NB4 (cell line): ENCODE data around the gene NSUN7.
A peak's percentile ranks its signal among the peaks of the same experiment; 100 is the strongest.

Experiments
- DNase-seq: peaks from one replicate; pipeline ENCODE4 v3.0.0; 2010; ENCODE audit warnings: low read depth
- H3K4me3 ChIP-seq: one replicate; pipeline ENCODE4 v1.5.1; 2011; ENCODE audit warnings: mild to moderate bottlenecking, low read depth, low read length, moderate library complexity
- MYC ChIP-seq: IDR thresholded peaks from 2 replicates; pipeline ENCODE4 v1.6.1; 2011; ENCODE audit warnings: low read depth, low read length
- POLR2A ChIP-seq: IDR thresholded peaks from 2 replicates; pipeline ENCODE4 v1.6.1; 2011; ENCODE audit warnings: mild to moderate bottlenecking; ENCODE audit not compliant: insufficient read length; ENCODE audit errors: extremely low read depth
- TF ChIP-seq, protein P1 (sequence below): IDR thresholded peaks from one replicate; pipeline ENCODE4 v1.5.1; 2012; ENCODE audit warnings: low read depth, low read length
- TF ChIP-seq, protein P2 (sequence below): IDR thresholded peaks from 2 replicates; pipeline ENCODE4 v1.6.1; 2011; ENCODE audit warnings: low read depth, low read length

The NSUN7 gene

DNA sequence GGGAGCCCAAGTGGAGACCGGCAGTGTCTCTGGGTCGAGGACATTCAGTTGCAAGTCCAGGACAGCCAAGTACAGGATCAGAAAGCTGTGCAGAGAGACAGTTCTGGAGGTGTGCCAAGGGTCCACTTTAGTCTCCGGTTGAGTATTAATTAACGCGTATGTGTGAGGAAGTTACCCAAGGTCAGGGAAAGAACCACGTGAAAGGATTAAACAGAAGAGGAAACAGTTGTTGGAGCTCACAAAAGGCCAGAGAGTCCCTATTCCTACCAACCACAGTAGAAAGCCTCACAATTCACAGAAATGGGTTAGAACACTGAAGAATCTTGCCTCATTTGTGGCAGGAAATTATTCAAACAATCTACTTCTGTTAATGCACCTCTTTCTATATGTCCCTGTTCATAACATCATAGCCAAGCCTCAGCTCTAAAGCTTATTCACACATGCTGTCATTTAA, 17.9 kb upstream of the NSUN7 start:
- H3K4me3 ChIP-seq: no peak overlapping the region
- DNase-seq: peak; percentile 86
- TF ChIP-seq, protein P1, sequence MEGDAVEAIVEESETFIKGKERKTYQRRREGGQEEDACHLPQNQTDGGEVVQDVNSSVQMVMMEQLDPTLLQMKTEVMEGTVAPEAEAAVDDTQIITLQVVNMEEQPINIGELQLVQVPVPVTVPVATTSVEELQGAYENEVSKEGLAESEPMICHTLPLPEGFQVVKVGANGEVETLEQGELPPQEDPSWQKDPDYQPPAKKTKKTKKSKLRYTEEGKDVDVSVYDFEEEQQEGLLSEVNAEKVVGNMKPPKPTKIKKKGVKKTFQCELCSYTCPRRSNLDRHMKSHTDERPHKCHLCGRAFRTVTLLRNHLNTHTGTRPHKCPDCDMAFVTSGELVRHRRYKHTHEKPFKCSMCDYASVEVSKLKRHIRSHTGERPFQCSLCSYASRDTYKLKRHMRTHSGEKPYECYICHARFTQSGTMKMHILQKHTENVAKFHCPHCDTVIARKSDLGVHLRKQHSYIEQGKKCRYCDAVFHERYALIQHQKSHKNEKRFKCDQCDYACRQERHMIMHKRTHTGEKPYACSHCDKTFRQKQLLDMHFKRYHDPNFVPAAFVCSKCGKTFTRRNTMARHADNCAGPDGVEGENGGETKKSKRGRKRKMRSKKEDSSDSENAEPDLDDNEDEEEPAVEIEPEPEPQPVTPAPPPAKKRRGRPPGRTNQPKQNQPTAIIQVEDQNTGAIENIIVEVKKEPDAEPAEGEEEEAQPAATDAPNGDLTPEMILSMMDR: no peak
- no peak for TF ChIP-seq POLR2A
- TF ChIP-seq, protein P2, sequence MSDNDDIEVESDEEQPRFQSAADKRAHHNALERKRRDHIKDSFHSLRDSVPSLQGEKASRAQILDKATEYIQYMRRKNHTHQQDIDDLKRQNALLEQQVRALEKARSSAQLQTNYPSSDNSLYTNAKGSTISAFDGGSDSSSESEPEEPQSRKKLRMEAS: peak; percentile 75
- peak; percentile 79 for TF ChIP-seq MYC

DNA sequence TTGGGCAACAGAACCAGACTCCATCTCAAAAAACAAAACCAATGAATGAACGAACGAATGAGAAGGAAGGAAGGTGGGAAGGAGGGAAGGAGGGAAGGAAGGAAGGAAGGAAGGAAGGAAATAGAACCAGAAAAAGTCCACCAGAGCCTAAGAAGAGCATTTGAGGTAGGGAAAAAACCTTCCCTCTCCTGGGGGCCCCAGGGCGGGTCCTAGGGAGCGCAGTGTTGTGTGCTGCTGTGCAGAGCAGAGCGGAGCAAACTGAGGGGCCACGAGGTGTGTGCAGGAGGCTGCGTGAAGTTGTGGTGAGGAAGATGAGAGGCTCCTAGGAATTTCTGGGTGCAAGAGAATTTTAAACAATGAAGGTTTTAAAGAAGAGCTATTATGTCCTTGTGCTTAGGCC, 16.0 kb upstream of the NSUN7 start:
- no peak for DNase-seq
- TF ChIP-seq, protein P2: no peak
- TF ChIP-seq MYC: no peak
- TF ChIP-seq POLR2A: no peak
- no peak overlapping the region for H3K4me3 ChIP-seq

DNA sequence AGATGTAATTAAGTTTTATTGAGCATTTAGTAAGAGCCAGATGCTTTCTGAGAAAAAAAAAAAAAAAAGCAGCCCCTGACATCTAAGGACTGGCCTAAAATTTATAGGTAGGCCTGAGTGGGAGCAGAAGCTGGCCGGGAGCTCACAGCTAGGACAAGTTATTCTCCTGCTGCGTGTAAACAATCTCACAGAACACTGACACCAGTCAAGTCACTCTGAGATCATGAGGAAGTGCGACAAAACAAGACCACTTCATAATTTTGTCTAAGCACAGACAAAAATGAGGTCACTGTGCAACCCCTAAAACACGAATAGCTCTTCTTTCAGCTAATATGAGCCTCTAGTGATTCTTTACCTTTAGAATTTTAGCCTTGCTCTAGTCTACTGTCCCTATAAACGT, 15.3 kb upstream of the NSUN7 start:
- DNase-seq: no peak
- TF ChIP-seq, protein P1: no peak
- no peak for TF ChIP-seq POLR2A
- TF ChIP-seq MYC: no peak
- TF ChIP-seq, protein P2: no peak
- no peak overlapping the region for H3K4me3 ChIP-seq

DNA sequence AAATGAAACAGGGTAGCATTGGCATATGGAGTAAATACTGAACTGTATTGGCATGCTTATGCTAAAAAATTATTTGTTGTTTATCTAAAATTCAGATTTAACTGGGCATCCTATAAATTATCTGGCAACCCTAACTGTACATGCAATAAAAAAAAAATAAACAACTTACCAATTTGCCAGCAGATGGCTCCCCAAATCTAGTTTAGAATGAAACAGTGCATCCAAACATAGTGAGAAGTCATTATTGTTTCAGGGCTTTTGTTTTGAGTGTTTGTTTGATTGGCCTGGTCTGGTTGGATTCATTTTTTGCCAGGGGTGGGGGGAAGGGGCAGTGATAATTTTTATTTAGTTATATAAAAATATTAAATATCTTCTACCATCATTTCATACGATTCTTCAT, 12.8 kb upstream of the NSUN7 start:
- TF ChIP-seq, protein P2: no peak
- TF ChIP-seq, protein P1: peak; percentile 18
- H3K4me3 ChIP-seq: no peak overlapping the region
- DNase-seq: peak; percentile 66

DNA sequence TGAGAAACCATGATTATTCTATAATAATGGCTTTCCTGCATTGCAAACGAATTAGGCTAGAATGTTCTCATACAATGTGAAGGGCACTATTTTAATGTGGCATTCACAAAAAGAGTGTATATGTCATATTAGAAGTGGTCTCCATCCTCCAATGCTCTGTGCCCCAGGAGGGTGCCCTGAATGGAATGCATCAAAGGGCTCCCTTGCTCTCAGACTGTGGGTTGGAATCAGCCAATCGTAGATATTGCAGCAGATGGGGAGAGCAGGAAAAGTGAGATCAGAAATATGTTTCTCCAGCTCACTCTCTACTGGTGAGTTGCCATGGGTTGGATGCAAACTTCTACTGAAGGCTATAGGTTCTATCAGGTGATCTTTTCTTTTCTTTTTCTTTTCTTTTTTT, 11.9 kb upstream of the NSUN7 start:
- no peak overlapping the region for H3K4me3 ChIP-seq
- DNase-seq: no peak
- TF ChIP-seq POLR2A (no peak), MYC (no peak)
- TF ChIP-seq, protein P2: no peak
- TF ChIP-seq, protein P1: no peak

DNA sequence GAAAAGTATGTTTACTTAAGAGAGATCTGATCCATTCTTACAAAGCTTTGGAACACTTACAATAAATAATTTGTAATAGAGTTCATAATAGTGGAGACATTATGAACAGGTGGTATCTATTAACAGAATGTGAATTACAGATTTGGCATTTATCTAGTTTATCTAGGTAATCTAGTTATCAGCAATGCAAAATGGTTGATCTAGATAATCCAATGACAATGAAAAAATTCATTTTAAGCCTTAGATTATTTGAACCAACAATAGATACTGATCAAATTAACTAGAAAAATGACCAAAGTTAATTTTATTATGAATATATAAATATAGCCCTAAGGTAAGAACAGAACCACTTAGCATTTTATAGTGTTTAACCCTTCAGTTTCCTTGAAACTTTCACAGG, 10.4 kb upstream of the NSUN7 start:
- DNase-seq: no peak
- TF ChIP-seq, protein P2: no peak
- TF ChIP-seq MYC: no peak
- TF ChIP-seq, protein P1: no peak
- H3K4me3 ChIP-seq: no peak overlapping the region
